ENCODE results near the gene TP53I11.

GRCh38 chr11:44899959-44900358, 50.7 kb downstream of the TP53I11 start:
- TF ChIP-seq ESRRG (CRISPR knock-in tag; IDR thresholded peaks at IDR 0.05) (no peak), OSR1 (CRISPR knock-in tag; IDR thresholded peaks at IDR 0.05) (no peak), RARB (CRISPR knock-in tag; IDR thresholded peaks at IDR 0.05) (no peak), CSDC2 (CRISPR knock-in tag; IDR thresholded peaks at IDR 0.05) (no peak)
